Activated B cell treated with CpG ODN at 0.5 μM for 24 hours (primary cell): ENCODE measurements around the gene RNF224. TPM values are rescaled to one million over a fixed set of nuclear protein-coding genes. Genes with fewer than 3 reads are reported as not detected.

Experiments used
- ATAC-seq: fragments of 200-7000 bp; cut with Tn5 transposase; one replicate; pipeline ENCODE4 v1.10.0; 2021; ENCODE audit warnings: low read depth, mild to moderate bottlenecking, moderate library complexity
- CTCF ChIA-PET: fragments of 350-600 bp; sonication (Branson Sonifier 250); formaldehyde crosslinking; loops from one replicate; lab custom pipeline; 2021; ENCODE audit warnings: antibody characterized with exemption; lab: Charles Lee
- POLR2A ChIA-PET: fragments of 350-600 bp; sonication (Branson Sonifier 250); formaldehyde crosslinking; loops from one replicate; lab custom pipeline; 2021; ENCODE audit warnings: antibody characterized with exemption; lab: Charles Lee
- DNase-seq: peaks from one replicate; pipeline ENCODE4 v3.0.0; 2022
- H3K27ac Mint-ChIP-seq: one replicate; pipeline ENCODE4 v1.8.0; 2020; ENCODE audit warnings: mixed read lengths
- H3K27me3 Mint-ChIP-seq: one replicate; pipeline ENCODE4 v1.8.0; 2021; ENCODE audit warnings: mixed read lengths
- H3K36me3 Mint-ChIP-seq: one replicate; pipeline ENCODE4 v1.8.0; 2021; ENCODE audit warnings: low read depth, mixed read lengths
- H3K4me1 Mint-ChIP-seq: one replicate; pipeline ENCODE4 v1.8.0; 2021; ENCODE audit warnings: mixed read lengths
- H3K4me3 Mint-ChIP-seq: one replicate; pipeline ENCODE4 v1.8.0; 2020; ENCODE audit warnings: mild to moderate bottlenecking, mixed read lengths
- H3K9me3 Mint-ChIP-seq: one replicate; pipeline ENCODE4 v1.8.0; 2020; ENCODE audit warnings: mixed read lengths
- intact Hi-C: fragments of 100-400 bp; cut with micrococcal nuclease; formaldehyde crosslinking; loops from one replicate; pipeline ENCODE4 v1.15.1; 2024
- total RNA-seq: library from RNA; stranded (reverse); gene quantifications from 2 replicates; pipeline ENCODE4 v1.2.3, GENCODE V29; 2022
- TF ChIP-seq, protein P1 (sequence below): fragments of 200-600 bp; IDR thresholded peaks from one replicate; pipeline ENCODE4 v1.8.0; 2022; ENCODE audit warnings: antibody characterized with exemption, mild to moderate bottlenecking

The RNF224 gene
- total RNA-seq, 1 donor from 2014 or later, result not detected

DNA sequence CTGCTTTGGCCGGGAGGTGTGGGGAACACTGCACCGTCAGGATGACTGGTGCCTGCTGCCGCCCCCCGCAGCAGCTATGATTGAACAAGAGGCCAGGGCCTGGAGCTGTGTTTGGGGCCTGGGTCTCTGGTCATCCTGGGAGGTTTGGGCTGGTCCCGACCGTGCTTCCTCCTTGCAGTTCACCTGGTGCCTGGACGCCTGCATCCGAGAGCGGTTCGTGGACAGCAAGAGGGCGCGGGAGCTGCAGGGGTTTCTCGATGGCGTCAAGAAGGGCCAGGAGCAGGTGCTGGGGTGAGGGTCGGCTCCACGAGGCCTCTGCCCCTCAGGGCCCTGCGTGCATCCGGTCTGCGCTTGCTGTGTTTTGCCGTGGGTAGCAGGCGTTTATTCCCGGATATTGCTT, 36.8 kb downstream of the RNF224 start:
- intact Hi-C loops, result no loop called here
- ChIA-PET CTCF (no interaction called here), POLR2A (interaction anchor here (0.7 kb wide), 1 partner anchor 7 kb away, joined by 3 read pairs; no protein-coding TSS in a partner anchor)
- DNase-seq, result no peak
- Mint-ChIP-seq H3K4me3 (no peak overlapping the region), H3K27me3 (no peaks in the 10 kb centered on the region), H3K36me3 (peaks cover 47% of the 10 kb centered on the region), H3K27ac (no peak overlapping the region), H3K9me3 (no peaks in the 10 kb centered on the region), H3K4me1 (peaks cover 22% of the 10 kb centered on the region)
- ATAC-seq, result no peak
- TF ChIP-seq, protein P1, sequence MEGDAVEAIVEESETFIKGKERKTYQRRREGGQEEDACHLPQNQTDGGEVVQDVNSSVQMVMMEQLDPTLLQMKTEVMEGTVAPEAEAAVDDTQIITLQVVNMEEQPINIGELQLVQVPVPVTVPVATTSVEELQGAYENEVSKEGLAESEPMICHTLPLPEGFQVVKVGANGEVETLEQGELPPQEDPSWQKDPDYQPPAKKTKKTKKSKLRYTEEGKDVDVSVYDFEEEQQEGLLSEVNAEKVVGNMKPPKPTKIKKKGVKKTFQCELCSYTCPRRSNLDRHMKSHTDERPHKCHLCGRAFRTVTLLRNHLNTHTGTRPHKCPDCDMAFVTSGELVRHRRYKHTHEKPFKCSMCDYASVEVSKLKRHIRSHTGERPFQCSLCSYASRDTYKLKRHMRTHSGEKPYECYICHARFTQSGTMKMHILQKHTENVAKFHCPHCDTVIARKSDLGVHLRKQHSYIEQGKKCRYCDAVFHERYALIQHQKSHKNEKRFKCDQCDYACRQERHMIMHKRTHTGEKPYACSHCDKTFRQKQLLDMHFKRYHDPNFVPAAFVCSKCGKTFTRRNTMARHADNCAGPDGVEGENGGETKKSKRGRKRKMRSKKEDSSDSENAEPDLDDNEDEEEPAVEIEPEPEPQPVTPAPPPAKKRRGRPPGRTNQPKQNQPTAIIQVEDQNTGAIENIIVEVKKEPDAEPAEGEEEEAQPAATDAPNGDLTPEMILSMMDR, result no peak

DNA sequence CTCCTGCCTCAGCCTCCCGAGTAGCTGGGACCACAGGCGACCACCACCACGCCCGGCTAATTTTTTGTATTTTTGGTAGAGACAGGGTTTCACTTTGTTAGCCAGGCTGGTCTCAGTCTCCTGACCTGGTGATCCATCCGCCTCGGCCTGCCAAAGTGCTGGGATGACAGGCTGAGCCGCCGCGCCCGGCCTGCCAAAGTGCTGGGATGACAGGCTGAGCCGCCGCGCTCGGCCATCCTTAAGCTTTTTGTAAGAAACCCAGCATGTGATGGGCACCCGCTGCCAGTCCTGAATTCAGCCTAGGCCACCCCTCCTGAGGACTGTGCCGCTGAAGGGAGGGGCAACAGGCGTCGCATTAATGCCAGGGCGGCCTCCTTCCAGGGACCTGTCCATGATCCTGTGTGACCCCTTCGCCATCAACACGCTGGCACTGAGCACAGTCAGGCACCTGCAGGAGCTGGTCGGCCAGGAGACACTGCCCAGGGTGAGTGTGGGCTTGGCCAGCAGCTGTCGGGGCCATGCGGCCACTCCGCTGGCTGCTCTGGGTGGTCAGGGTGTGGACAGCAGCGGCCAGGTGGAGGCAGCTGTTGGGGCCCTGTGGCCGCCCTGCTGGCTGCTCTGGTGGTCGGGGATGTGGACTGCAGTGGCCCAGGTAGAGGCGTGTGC, 38.3 kb downstream of the RNF224 start:
- H3K36me3 Mint-ChIP-seq, result peaks cover 53% of the 10 kb centered on the region

DNA sequence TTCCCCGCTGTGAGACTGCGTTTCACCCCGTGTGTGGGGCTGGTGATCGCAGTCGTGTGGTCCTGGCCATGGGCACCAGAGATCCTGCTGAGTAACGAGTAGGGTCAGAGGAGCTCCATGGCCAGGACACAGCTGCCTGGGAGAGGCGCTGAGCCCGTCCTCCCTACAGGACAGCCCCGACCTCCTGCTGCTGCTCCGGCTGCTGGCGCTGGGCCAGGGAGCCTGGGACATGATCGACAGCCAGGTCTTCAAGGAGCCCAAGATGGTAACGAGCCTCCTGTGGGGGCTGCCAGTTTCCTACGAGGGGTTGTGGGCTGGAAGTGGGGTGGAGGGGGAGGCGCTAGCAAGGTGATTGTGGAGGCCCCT, 38.8 kb downstream of the RNF224 start:
- Mint-ChIP-seq H3K4me3 (no peak overlapping the region), H3K27me3 (no peaks in the 10 kb centered on the region), H3K4me1 (peaks cover 36% of the 10 kb centered on the region), H3K9me3 (no peaks in the 10 kb centered on the region), H3K36me3 (peaks cover 53% of the 10 kb centered on the region), H3K27ac (no peak overlapping the region)
- DNase-seq, result no peak
- ChIA-PET POLR2A (interaction anchor here (2.0 to 2.6 kb wide), 2 partner anchors 12 to 25 kb away, joined by 4 to 13 read pairs; partner anchors contain the start of gene TUBB4B), CTCF (interaction anchor here (0.6 kb wide), 1 partner anchor 30 kb away, joined by 3 read pairs; no protein-coding TSS in a partner anchor)
- TF ChIP-seq, protein P1, result no peak
- intact Hi-C loops, result no loop called here
- ATAC-seq, result no peak

More for the DNA sequence above, 38.3 kb downstream of the RNF224 start:
- TF ChIP-seq, protein P1, result no peak
- Mint-ChIP-seq H3K9me3 (no peaks in the 10 kb centered on the region), H3K4me3 (no peak overlapping the region), H3K4me1 (peaks cover 32% of the 10 kb centered on the region), H3K27ac (no peak overlapping the region), H3K27me3 (no peaks in the 10 kb centered on the region)
- ATAC-seq (no peak), DNase-seq (no peak)
- intact Hi-C loops, result no loop called here
- ChIA-PET POLR2A (interaction anchor here (0.6 to 2.6 kb wide), 3 partner anchors 11 to 25 kb away, joined by 4 to 13 read pairs (median 6); partner anchors contain the start of gene TUBB4B), CTCF (no interaction called here)

DNA sequence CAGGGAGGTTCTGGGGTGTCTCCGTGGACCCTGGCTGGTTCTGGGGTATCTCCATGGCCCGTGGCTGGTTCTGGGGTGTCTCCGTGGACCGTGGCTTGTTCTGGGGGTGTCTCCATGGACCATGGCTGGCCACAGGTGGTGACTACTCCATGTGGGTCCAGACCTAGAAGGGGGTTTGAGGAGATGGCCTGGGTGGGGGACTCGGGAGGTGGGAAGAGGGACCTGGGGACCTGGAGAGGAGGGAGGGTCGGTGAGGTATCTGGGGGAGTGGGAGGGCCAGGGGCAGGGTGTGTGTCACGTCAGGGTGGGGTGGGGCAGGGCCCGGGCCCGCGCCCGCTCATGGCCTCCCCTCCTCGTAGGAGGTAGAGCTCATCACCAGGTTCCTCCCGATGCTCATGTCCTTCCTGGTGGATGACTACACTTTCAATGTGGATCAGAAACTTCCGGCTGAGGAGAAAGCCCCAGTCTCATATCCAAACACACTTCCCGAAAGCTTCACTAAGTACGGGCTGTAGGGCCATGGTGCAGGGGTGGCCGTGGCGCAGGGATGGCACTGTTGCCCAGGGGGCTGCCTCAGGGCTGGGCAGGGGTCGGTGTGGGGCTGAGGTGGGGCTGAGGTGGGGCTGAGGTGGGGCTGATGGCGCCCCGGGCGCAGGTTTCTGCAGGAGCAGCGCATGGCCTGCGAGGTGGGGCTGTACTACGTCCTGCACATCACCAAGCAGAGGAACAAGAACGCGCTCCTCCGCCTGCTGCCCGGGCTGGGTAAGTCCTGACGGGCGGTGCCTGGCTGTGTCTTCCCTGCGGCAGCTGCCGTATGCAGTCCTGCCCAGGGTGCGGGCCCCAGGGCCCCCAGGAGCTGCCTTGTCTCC, 39.5 kb downstream of the RNF224 start:
- Mint-ChIP-seq H3K4me3 (no peak overlapping the region), H3K9me3 (no peaks in the 10 kb centered on the region), H3K4me1 (peaks cover 36% of the 10 kb centered on the region), H3K27ac (no peak overlapping the region), H3K27me3 (no peaks in the 10 kb centered on the region), H3K36me3 (peaks cover 52% of the 10 kb centered on the region)
- no peak for DNase-seq
- TF ChIP-seq, protein P1, result no peak
- no peak for ATAC-seq
- POLR2A ChIA-PET, result interaction anchor here (0.6 to 3.2 kb wide), 10 partner anchors 10 to 284 kb away, joined by 3 to 20 read pairs (median 6); partner anchors contain the start of genes TOR4A and TUBB4B
- CTCF ChIA-PET, result interaction anchor here (0.6 kb wide), 2 partner anchors 30 to 147 kb away, joined by 3 to 4 read pairs; no protein-coding TSS in a partner anchor
- intact Hi-C loops, result no loop called here
